ENCODE results near the gene SGCD. TPM values are rescaled to one million over a fixed set of nuclear protein-coding genes. Genes with fewer than 3 reads are reported as not detected.

The SGCD gene
- total RNA-seq, 4 donors from 2014 or later: 5.1 to 8.1 (median 6.5) TPM

DNA sequence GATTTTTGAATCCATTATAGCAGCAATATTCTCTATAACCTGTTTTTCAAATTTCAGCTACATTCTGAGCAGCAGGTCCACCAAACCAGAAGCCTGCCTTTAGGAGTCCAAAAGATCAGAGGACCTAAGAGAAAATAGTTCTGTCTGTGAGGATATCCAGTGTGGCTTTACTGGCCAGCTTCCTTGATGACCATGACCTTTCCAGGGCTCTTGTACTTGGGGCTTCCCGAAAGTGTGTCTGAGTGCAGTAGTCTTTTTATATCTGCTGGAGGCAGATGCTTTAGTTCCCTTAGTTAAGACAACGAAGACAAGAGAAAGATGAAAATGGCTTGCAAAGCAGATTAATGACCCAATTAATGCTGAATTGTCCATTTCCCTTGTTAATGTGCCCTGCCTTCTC lies 72.4 kb downstream of the SGCD start:
- TF ChIP-seq, protein P1, sequence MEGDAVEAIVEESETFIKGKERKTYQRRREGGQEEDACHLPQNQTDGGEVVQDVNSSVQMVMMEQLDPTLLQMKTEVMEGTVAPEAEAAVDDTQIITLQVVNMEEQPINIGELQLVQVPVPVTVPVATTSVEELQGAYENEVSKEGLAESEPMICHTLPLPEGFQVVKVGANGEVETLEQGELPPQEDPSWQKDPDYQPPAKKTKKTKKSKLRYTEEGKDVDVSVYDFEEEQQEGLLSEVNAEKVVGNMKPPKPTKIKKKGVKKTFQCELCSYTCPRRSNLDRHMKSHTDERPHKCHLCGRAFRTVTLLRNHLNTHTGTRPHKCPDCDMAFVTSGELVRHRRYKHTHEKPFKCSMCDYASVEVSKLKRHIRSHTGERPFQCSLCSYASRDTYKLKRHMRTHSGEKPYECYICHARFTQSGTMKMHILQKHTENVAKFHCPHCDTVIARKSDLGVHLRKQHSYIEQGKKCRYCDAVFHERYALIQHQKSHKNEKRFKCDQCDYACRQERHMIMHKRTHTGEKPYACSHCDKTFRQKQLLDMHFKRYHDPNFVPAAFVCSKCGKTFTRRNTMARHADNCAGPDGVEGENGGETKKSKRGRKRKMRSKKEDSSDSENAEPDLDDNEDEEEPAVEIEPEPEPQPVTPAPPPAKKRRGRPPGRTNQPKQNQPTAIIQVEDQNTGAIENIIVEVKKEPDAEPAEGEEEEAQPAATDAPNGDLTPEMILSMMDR (IDR thresholded peaks at IDR 0.05; ENCODE audit: low read depth): no peak

DNA sequence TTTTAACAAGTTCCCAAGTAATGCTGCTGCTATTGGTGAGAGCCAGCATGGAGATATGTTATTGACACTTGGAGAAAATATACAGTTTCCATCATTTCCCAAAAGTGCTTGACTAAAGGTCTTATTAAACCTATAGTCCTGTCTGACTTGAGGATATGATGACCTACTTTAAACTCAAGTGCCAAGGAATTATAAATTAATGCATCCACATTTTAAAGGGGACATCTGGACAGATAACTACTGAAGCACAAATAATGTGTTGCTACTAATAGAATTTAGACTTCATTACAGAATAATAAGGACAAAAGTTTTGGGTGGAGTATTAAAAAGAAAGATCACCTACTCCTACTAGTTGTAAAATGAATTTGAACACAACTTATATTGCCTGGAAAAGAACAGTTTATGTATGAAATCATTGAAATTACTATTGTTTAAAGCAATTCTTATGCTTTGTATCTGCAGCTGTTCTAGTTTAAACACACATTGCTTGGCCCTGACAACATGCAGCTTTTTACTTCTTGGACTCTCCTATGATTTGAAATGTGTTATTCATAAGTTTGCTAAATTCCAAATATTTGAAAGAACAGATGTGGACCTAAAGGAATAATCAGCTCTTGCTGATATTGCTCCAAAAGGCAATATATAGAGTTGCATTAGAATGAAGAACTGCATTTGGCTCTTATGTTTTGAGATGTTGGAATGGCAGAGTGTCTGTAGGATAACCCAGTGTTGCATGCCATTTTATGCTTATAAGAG lies 73.4 kb downstream of the SGCD start:
- TF ChIP-seq, protein P1 (IDR thresholded peaks at IDR 0.05; ENCODE audit: low read depth): no peak

DNA sequence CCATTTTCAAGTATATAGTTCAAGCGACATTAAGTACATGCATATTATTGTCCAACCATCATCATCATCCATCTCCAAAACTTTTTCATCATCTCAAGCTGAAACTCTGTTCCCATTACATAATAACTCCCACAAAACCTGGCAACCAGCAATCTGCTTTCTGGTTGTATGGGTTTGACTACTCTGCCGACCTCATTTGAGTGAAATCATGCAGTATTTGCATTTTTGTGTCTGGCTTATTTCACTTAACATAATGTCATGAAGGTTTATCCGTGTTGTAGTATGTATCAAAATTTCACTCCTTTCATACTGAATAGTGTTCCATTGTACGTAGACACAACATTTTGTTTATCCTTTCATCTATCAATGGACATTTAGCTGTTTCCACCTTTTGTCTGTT lies 74.8 kb downstream of the SGCD start:
- TF ChIP-seq, protein P1 (IDR thresholded peaks at IDR 0.05; ENCODE audit: low read depth): no peak

DNA sequence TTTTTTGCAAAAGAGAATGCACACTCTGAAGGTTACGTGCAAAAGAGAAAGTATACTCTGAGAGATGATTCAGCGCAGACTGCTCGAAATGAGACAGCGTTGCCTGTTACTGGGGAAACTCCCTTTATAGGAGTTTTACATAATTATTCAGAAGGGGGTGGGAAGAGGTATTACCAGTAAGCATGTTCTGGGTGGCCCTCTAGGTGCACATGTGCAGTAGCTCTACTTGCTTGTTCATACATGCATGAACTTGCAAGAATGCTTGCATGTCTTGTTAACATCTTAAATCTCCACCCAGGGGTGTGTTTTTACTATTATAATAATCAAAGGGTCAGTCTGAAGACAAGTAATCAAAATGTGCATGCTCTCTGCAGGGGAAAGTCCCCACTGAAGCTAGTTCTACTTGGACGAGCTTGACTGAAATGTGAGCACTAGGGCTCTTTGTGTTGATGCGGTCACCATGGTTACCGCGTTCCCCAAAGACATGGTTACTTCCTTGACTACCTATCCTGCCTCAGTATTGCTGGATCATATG lies 75.5 kb downstream of the SGCD start:
- TF ChIP-seq, protein P1 (IDR thresholded peaks at IDR 0.05; ENCODE audit: low read depth): no peak

DNA sequence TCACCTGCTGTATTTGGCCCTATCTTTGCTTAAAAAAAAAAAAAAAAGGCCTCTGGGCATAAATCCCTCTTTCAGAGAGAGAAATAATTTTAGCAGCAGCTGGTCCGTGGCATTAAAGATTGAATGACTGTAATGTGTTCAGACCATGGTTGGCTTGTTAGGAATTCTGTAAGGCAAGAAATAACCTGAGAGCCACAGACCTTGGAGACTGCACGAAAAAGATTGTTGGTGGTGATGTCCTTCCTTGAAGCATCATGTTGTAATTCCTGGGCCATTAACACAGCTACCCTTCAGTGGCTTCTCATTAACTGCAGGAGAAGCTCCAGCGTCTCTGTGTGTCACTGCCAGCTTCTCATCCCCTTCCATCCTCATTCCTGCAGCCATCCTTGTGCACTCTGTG lies 79.0 kb downstream of the SGCD start:
- TF ChIP-seq, protein P1 (IDR thresholded peaks at IDR 0.05; ENCODE audit: low read depth): no peak

DNA sequence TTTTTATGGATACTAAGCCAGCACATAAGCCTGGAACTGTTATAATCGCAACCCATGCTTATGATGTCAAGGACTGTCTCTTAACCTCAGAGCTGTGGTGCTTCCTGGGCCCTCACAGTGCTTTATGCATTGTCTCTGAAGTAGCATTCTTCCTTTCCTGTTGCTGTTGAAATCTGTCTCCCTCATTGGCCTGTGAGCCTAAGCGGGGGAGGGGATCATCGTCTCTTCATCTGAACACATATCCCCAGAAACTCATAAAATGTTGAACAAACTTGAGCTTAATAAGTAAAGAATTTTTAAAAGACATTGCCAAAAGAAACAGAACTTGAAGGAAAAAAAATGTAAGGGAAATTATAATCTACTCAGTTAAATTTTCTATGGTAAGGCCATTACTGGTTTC lies 80.3 kb downstream of the SGCD start:
- TF ChIP-seq, protein P1 (IDR thresholded peaks at IDR 0.05; ENCODE audit: low read depth): no peak

DNA sequence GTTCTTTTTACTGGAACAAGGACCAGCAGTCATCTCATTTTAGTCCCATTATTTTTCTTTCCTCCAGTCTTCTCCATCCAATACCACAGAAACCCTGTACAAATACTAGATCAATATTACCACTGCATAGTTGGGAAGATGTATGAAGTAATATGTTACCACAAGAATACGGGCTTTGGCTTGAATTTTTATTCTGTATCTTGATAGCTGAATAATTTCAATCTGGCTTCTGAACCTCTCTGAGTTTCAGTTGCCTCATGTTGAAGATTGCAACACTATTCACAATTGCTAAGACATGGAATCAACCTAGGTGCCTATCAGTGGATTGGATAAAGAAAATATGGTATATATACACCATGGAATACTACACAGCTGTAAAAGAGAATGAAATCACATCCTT lies 82.9 kb downstream of the SGCD start:
- TF ChIP-seq, protein P1 (IDR thresholded peaks at IDR 0.05; ENCODE audit: low read depth): no peak
